Heart left ventricle (tissue), 13 donors: ENCODE measurements around the gene LAMA3.

Source experiments
- CTCF ChIP-seq, 12 donors: fragments of 200-600 bp; sonication (generic) in 4 of 12; IDR thresholded peaks; one replicate each; pipeline versions ENCODE4 v1.5.0 to v1.8.0; 2018 to 2022; ENCODE audit warnings: antibody characterized with exemption in 12 of 12, mild to moderate bottlenecking in 5 of 12
- POLR2A ChIP-seq, 2 donors: fragments of 450-650 bp; IDR thresholded peaks; one replicate each; pipeline ENCODE4 v1.6.1; 2017; ENCODE audit warnings: antibody characterized with exemption in 2 of 2, mild to moderate bottlenecking in 2 of 2, moderate library complexity in 2 of 2
- donor health status: ischemic (EF 13 %, LVEDD 7.1; RV severe dilation, severe dysfunction).
- donor health status: DM: no; HTN: yes; CAD: no.
- donor health status: DM: no; HTN: no; CAD: no.
- donor health status: ischemic (EF 25% LVEDD 6.9; RV normal size, moderate dysfunction).
- donor health status: ischemic (EF 25% LVEDD 5.7; RV mildly dilated, moderate dysfunction).
- donor health status: ischemic (EF 35%, LVEDD 5.7; RV mildly dilated, moderate dysfunction).
- donor health status: nonischemic (EF 11% LVEDD 7.7; RV severe dilation, severe dysfunction).
- donor health status: DM: yes; HTN: yes; CAD: no.
- donor health status: PGD.
- donor health status: ischemic (EF 29% LVEDD 5.4; RV normal size, mild dysfunction).
- donor health status: nonischemic (EF 23%, LVEDD 6.1; RV moderate dilation, normal function).

GRCh38 chr18:23731861-23732260 lies 42.6 kb downstream of the LAMA3 start:
- TF ChIP-seq CTCF (IDR thresholded peaks at IDR 0.05) (no peak), POLR2A (IDR thresholded peaks at IDR 0.05) (no peak)
